ENCODE results near the gene MBLAC1.

DNA sequence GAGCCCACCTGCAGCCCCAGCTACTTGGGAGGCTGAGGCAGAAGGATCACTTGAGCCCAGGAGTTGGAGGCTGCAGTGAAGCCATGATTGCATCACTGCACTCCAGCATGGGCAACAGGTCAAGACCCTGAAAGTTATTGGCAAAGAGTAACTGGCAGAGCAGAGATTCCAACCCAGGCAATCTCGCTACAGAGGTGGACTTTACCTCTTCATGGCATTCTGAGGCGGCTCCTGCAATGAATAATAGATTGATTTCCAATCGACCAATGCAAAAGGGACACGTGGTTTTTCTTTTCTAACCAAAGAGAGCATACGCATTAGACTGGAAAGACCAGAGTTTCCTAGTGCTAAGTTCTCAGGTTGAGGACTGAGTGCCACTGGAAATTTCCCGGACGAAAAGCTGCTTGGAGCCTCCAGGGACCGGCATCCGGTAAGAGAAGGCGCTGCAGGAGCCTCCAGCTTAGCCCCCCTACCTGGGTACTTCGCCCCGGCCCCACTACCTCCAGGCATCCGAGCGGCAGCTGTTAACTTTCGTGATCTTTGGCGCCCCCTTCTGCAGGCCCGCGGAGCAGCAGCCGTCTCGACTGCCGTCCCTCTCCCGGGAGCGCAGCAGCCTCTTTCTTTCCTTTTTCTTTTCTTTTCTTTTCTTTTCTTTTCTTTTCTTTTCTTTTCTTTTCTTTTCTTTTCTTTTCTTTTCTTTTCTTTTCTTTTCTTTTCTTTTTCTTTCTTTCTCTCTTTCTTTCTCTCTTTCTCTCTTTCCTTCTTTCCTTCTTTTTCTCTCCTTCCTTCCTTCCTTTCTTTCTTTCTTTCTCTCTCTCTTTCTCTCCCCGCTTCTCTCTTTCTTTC, 4.1 kb downstream of the MBLAC1 start:
- TF ChIP-seq, protein P1, sequence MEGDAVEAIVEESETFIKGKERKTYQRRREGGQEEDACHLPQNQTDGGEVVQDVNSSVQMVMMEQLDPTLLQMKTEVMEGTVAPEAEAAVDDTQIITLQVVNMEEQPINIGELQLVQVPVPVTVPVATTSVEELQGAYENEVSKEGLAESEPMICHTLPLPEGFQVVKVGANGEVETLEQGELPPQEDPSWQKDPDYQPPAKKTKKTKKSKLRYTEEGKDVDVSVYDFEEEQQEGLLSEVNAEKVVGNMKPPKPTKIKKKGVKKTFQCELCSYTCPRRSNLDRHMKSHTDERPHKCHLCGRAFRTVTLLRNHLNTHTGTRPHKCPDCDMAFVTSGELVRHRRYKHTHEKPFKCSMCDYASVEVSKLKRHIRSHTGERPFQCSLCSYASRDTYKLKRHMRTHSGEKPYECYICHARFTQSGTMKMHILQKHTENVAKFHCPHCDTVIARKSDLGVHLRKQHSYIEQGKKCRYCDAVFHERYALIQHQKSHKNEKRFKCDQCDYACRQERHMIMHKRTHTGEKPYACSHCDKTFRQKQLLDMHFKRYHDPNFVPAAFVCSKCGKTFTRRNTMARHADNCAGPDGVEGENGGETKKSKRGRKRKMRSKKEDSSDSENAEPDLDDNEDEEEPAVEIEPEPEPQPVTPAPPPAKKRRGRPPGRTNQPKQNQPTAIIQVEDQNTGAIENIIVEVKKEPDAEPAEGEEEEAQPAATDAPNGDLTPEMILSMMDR (IDR thresholded peaks at IDR 0.05): peak; percentile 81 to 92 (median 92)
- TF ChIP-seq POLR2AphosphoS5 (IDR thresholded peaks at IDR 0.05): peak in 1 of 2 donors; percentile 18
- TF ChIP-seq POLR2A (IDR thresholded peaks at IDR 0.05; ENCODE audit: low read depth): no peak
- TF ChIP-seq EP300 (IDR thresholded peaks at IDR 0.05): no peak
